CD4-positive, CD25-positive, alpha-beta regulatory T cell (primary cell): Measurements from ENCODE around the gene TMPRSS4. TPM values are rescaled to one million over a fixed set of nuclear protein-coding genes. Genes with fewer than 3 reads are reported as not detected.

Experiments used
- ATAC-seq, 2 donors: fragments of 150-1000 bp; cut with Tn5 transposase; one replicate each; pipeline ENCODE4 v1.10.0; 2021; ENCODE audit warnings: low read depth in 2 of 2, moderate number of reproducible peaks in 2 of 2, moderate library complexity in 1 of 2
- DNase-seq, 3 donors: peaks; one replicate each; pipeline versions ENCODE4 v3.0.0 to v3.0.0-alpha.2; 2012 to 2022; ENCODE audit warnings: mixed read lengths in 1 of 3
- H3K27ac ChIP-seq: one replicate; pipeline ENCODE4 v1.7.0; 2013; ENCODE audit warnings: mild to moderate bottlenecking, low read length; ENCODE audit not compliant: insufficient read depth, poor library complexity, severe bottlenecking
- H3K27me3 ChIP-seq: one replicate; pipeline ENCODE4 v1.7.0; 2013; ENCODE audit warnings: low read length; ENCODE audit not compliant: control insufficient read depth, insufficient read depth
- H3K36me3 ChIP-seq: one replicate; pipeline ENCODE4 v1.7.0; 2013; ENCODE audit warnings: mild to moderate bottlenecking, low read length, moderate library complexity; ENCODE audit not compliant: control insufficient read depth, insufficient read depth
- H3K4me1 ChIP-seq: 2 replicates; pipeline ENCODE4 v1.7.0; 2013; ENCODE audit warnings: mild to moderate bottlenecking, low read length; ENCODE audit not compliant: insufficient read depth, control insufficient read depth, poor library complexity, severe bottlenecking
- H3K4me3 ChIP-seq: one replicate; pipeline ENCODE4 v1.7.0; 2013; ENCODE audit warnings: low read depth, mild to moderate bottlenecking, low read length, moderate library complexity
- H3K9me3 ChIP-seq, 2 experiments: 1 replicate in 1 of 2; 2 replicates in 1 of 2; pipeline ENCODE4 v1.7.0; 2013; ENCODE audit warnings: low read length in 2 of 2, mild to moderate bottlenecking in 1 of 2, moderate library complexity in 1 of 2; ENCODE audit not compliant: control insufficient read depth in 2 of 2
- H3K27ac Mint-ChIP-seq, 3 donors: one replicate each; pipeline ENCODE4 v1.8.0; 2020 to 2022; ENCODE audit warnings: mild to moderate bottlenecking in 3 of 3, mixed read lengths in 3 of 3, moderate library complexity in 2 of 3
- H3K27me3 Mint-ChIP-seq: one replicate; pipeline ENCODE4 v1.8.0; 2022; ENCODE audit warnings: mild to moderate bottlenecking, mixed read lengths
- H3K36me3 Mint-ChIP-seq: one replicate; pipeline ENCODE4 v1.8.0; 2020; ENCODE audit warnings: mixed read lengths
- H3K4me1 Mint-ChIP-seq, 4 donors: one replicate each; pipeline ENCODE4 v1.8.0; 2020 to 2022; ENCODE audit warnings: mixed read lengths in 4 of 4, mild to moderate bottlenecking in 1 of 4
- H3K4me3 Mint-ChIP-seq, 4 donors: one replicate each; pipeline ENCODE4 v1.8.0; 2020 to 2022; ENCODE audit warnings: mild to moderate bottlenecking in 4 of 4, mixed read lengths in 4 of 4, moderate library complexity in 3 of 4
- H3K9me3 Mint-ChIP-seq, 7 donors: one replicate each; pipeline ENCODE4 v1.8.0; 2020 to 2022; ENCODE audit warnings: mixed read lengths in 7 of 7, mild to moderate bottlenecking in 3 of 7, moderate library complexity in 2 of 7
- polyA plus RNA-seq, 4 donors: library from polyadenylated mRNA; unstranded; fragments of 300-500 nt; fragmentation: Illumina TruSeq; gene quantifications; one replicate each; pipeline ENCODE4 v1.2.3, GENCODE V29; 2021
- total RNA-seq: library from RNA; stranded (reverse); gene quantifications from one replicate; pipeline ENCODE4 v1.2.3, GENCODE V29; 2022

The TMPRSS4 gene
- total and polyA plus RNA-seq, 5 donors from 2014 or later = not detected

- Mint-ChIP-seq H3K27ac (peak overlapping the region; percentile 95 to 99 (median 96)), H3K36me3 (no peaks in the 10 kb centered on the region), H3K4me1 (peaks cover 39 to 99% (median 76%) of the 10 kb centered on the region in 4 donors), H3K9me3 (peaks cover 0 to 1% (median 0%) of the 10 kb centered on the region in 7 donors), H3K27me3 (no peaks in the 10 kb centered on the region), H3K4me3 (peak overlapping the region; percentile 39 to 74 (median 54))
- no peaks in the 10 kb centered on the region for H3K36me3 ChIP-seq
- H3K27ac ChIP-seq = peak overlapping the region; percentile 86
- H3K4me1 ChIP-seq = peaks cover 90% of the 10 kb centered on the region
- peak; percentile 20 to 75 (median 59) for DNase-seq
- no peaks in the 10 kb centered on the region for H3K27me3 ChIP-seq
- peak overlapping the region; percentile 42 for H3K4me3 ChIP-seq
- ATAC-seq = peak; percentile 52 to 59
- H3K9me3 ChIP-seq = no peaks in the 10 kb centered on the region
Measured at GRCh38 chr11:118046051-118046963, 30.6 kb upstream of the TMPRSS4 start.

DNA sequence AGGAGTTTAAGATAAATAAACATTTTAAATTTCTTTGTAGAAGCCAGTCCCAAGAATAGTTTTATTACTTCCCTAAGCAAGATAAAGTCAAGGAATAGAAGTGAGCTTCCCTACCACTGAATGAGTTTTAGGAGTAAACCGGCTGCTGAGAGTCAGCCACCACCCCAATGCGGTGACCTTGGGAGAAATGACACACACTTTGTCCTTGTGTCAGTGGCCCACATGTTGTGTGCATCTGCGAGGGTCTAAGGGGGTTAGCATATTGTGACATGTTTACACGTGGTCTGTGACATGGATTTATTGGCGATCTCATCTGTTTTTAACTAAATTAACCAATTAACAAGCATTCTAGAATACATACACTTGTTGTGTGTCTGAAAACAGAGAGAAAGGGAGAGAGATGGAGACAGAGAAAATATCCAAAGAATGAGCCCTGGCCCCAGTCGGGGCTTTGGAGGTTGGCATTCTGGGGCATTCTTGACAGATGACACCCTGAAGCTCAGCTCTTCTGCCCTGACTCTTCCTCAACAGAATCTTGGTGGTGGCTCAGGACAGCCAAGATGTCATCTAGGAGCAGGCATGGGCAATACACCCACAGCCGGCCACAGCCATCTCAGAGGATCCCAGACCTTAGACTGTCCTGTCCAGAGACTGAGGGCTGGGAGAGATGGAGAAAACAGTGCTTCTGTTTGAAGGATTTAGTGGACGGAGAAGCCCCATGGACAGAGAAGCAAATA is 29.7 kb upstream of the TMPRSS4 start:
- ATAC-seq (no peak), DNase-seq (no peak)
- Mint-ChIP-seq H3K4me3 (peak overlapping the region; percentile 22 to 74 (median 54)), H3K27ac (peak overlapping the region; percentile 95 to 99 (median 96)), H3K36me3 (no peaks in the 10 kb centered on the region), H3K27me3 (no peaks in the 10 kb centered on the region), H3K9me3 (peaks cover 0 to 1% (median 0%) of the 10 kb centered on the region in 7 donors), H3K4me1 (peaks cover 42 to 99% (median 76%) of the 10 kb centered on the region in 4 donors)
- no peaks in the 10 kb centered on the region for H3K9me3 ChIP-seq
- H3K36me3 ChIP-seq = no peaks in the 10 kb centered on the region
- H3K4me3 ChIP-seq = peak overlapping the region; percentile 42
- no peaks in the 10 kb centered on the region for H3K27me3 ChIP-seq
- H3K27ac ChIP-seq = peak overlapping the region; percentile 86
- peaks cover 94% of the 10 kb centered on the region for H3K4me1 ChIP-seq

DNA sequence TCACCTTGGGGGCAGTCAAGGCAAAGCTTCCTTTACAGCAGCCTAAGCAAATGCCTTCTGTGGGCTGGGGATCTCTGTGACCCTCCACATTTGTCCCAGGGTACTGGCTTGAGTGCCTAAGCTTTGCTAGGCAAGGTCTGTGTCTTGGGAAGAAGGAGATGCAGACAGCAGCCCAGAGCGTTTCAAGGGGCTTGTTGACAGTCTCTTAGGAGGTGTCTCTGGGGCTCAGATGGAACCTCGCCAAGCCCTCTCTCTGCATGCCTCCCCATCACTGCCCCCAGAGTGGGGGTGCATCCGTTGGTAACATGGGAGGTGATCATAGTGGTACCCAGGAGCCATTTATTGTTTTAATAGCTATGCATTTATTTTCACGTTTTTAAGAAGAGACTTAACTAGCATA is 29.1 kb upstream of the TMPRSS4 start:
- H3K27ac Mint-ChIP-seq = peak overlapping the region; percentile 95 to 99 (median 96)

DNA sequence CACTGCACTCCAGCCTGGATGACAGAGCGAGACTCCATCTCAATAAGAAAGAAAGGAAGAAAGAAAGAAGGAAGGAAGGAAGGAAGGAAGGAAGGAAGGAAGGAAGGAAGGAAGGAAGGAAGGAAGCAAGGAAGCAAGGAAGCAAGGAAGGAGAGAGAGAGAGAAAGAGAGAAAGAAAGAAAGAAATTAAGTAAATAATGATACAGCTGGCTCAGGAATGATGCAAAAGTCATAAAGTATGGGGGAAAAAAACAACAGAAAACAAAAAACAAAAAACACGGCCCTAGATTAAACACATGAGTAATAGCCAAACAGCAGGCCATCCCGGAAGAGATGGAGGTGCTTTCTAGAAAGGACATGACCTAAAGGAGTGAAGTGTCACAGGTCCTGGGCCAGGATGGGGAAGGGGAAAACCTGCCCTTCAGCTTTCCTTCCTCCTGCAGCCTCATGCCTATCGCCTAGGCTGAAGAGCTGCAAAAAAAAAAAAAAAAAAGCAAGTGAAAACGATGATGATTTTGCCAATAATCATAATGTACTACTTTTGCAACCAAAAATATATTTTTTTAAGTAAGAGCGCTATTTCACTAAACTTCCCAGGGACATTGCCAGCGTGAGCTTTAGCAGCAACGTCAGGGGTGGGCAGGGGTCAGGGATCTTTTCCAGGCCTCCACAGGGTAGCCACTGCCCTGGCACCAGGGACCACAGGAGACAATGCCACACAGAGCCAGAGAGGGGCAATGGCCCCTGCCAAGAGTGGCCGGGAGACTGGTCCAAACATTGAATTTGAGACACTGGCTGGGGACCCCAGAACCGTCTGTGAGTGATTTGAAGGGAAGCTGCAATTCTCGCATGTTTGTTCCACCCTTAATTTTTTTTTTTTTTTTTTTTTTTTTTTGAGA is 28.2 kb upstream of the TMPRSS4 start:
- Mint-ChIP-seq H3K27me3 (peaks cover 4% of the 10 kb centered on the region), H3K4me3 (peak overlapping the region; percentile 51 to 82 (median 66)), H3K4me1 (peaks cover 37 to 99% (median 73%) of the 10 kb centered on the region in 4 donors), H3K36me3 (no peaks in the 10 kb centered on the region), H3K9me3 (peaks cover 0 to 2% (median 0%) of the 10 kb centered on the region in 7 donors), H3K27ac (peak overlapping the region; percentile 95 to 99 (median 96))
- no peaks in the 10 kb centered on the region for H3K36me3 ChIP-seq
- H3K4me3 ChIP-seq = no peak overlapping the region
- H3K9me3 ChIP-seq = no peaks in the 10 kb centered on the region
- ATAC-seq (no peak), DNase-seq (no peak)
- peak overlapping the region; percentile 65 for H3K27ac ChIP-seq
- no peaks in the 10 kb centered on the region for H3K27me3 ChIP-seq
- H3K4me1 ChIP-seq = peaks cover 99% of the 10 kb centered on the region

More for the DNA sequence above, 29.1 kb upstream of the TMPRSS4 start:
- Histone ChIP-seq H3K4me3 (peak overlapping the region; percentile 42), H3K9me3 (no peaks in the 10 kb centered on the region), H3K27me3 (no peaks in the 10 kb centered on the region), H3K27ac (peak overlapping the region; percentile 86), H3K36me3 (no peaks in the 10 kb centered on the region), H3K4me1 (peaks cover 94% of the 10 kb centered on the region)
- DNase-seq (no peak), ATAC-seq (no peak)
- Mint-ChIP-seq H3K4me3 (peak overlapping the region in 1 of 4 donors; percentile 7), H3K27me3 (no peaks in the 10 kb centered on the region), H3K4me1 (peaks cover 36 to 99% (median 74%) of the 10 kb centered on the region in 4 donors), H3K9me3 (peaks cover 0 to 1% (median 0%) of the 10 kb centered on the region in 7 donors), H3K36me3 (no peaks in the 10 kb centered on the region)

- peaks cover 4% of the 10 kb centered on the region for H3K27me3 Mint-ChIP-seq
- no peaks in the 10 kb centered on the region for H3K36me3 Mint-ChIP-seq
- Histone ChIP-seq H3K27me3 (no peaks in the 10 kb centered on the region), H3K4me3 (no peak overlapping the region), H3K9me3 (no peaks in the 10 kb centered on the region), H3K27ac (peak overlapping the region; percentile 88), H3K36me3 (no peaks in the 10 kb centered on the region), H3K4me1 (peaks cover 89% of the 10 kb centered on the region)
- no peak for DNase-seq
- H3K4me1 Mint-ChIP-seq = peaks cover 34 to 90% (median 64%) of the 10 kb centered on the region in 4 donors
- peak overlapping the region; percentile 96 to 99 (median 98) for H3K27ac Mint-ChIP-seq
- peaks cover 0 to 2% (median 0%) of the 10 kb centered on the region in 7 donors for H3K9me3 Mint-ChIP-seq
- H3K4me3 Mint-ChIP-seq = peak overlapping the region in 3 of 4 donors; percentile 26 to 60 (median 44)
- no peak for ATAC-seq
Measured at GRCh38 chr11:118049771-118050170, 27.1 kb upstream of the TMPRSS4 start.

GRCh38 chr11:118050208-118050891 is 26.5 kb upstream of the TMPRSS4 start:
- Histone ChIP-seq H3K36me3 (no peaks in the 10 kb centered on the region), H3K4me1 (peaks cover 83% of the 10 kb centered on the region), H3K27ac (peak overlapping the region; percentile 88), H3K9me3 (no peaks in the 10 kb centered on the region), H3K4me3 (peak overlapping the region; percentile 37), H3K27me3 (no peaks in the 10 kb centered on the region)
- no peak for ATAC-seq
- H3K4me1 Mint-ChIP-seq = peaks cover 29 to 84% (median 59%) of the 10 kb centered on the region in 4 donors
- no peaks in the 10 kb centered on the region for H3K36me3 Mint-ChIP-seq
- peak overlapping the region; percentile 96 to 100 (median 98) for H3K27ac Mint-ChIP-seq
- H3K27me3 Mint-ChIP-seq = peaks cover 4% of the 10 kb centered on the region
- DNase-seq = no peak
- H3K4me3 Mint-ChIP-seq = peak overlapping the region in 3 of 4 donors; percentile 66 to 85 (median 84)
- H3K9me3 Mint-ChIP-seq = peaks cover 0 to 2% (median 0%) of the 10 kb centered on the region in 7 donors
